HG03097 (cell line): ENCODE data around the gene ARMC3.

ENCODE experiments used
- ATAC-seq: cut with Tn5 transposase; IDR thresholded peaks from one replicate; pipeline ENCODE4 v1.9.1; 2021; ENCODE audit not compliant: unreplicated experiment, low FRiP score

ARMC3 gene

GRCh38 chr10:22988581-22989360, 60.9 kb downstream of the ARMC3 start:
- peak; percentile 51 for ATAC-seq

GRCh38 chr10:22990443-22990842, 62.6 kb downstream of the ARMC3 start:
- no peak for ATAC-seq

DNA sequence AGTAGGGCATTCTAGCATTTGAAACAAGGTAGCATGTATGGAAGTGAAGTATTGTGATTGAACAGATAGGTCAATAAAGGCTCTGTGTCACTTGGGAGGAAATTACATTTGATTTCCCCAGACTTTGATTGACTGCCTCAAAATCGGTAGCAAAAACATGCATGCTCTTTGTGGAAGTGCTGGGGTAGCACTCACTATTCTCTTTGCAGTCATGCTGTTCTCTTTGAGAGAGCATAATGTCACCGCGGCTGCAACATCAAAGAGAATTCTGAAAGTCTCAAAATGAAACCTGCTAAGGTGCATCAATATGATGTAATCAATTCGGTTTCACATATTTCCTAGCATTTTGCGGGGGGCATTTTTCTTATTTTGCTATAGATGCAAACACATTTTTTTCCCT, 64.2 kb downstream of the ARMC3 start:
- no peak for ATAC-seq

DNA sequence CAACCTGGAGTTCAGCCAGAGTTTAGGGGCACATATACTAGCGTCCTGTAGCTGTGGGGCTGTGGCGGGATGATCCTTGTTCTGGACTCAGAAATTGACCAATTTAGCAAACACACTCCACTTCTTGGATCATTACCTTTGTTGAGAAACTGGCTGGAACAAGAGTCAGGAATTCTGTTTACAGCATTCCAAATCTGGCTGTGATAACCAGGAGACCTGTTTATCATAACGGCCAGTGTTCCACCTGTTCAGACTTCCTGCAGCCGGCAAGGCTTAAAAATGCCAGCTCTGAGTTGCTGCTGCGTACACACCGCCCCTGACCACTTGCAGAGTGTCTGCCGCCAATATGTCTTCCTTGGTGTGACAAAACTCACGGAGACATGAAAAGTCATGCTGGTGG, 64.8 kb downstream of the ARMC3 start:
- no peak for ATAC-seq

DNA sequence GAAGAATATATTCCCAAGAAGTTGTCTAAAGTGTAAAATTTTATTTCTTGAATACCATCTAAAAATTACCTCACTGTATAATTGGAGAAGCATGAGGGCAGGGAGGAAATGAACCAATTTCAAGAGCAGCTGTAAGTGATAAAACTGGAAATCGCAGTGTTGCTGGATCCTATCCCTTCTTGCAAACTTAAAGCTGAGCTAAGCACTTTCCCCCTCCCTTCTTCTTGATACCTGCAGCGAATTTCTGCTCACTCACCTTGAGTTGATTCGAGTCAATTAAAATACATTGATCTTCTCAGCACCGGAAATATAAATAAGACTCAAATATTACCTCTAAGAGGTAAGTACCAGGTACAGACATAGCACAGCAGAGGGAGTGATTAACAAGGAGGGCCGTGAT, 65.5 kb downstream of the ARMC3 start:
- ATAC-seq: no peak

DNA sequence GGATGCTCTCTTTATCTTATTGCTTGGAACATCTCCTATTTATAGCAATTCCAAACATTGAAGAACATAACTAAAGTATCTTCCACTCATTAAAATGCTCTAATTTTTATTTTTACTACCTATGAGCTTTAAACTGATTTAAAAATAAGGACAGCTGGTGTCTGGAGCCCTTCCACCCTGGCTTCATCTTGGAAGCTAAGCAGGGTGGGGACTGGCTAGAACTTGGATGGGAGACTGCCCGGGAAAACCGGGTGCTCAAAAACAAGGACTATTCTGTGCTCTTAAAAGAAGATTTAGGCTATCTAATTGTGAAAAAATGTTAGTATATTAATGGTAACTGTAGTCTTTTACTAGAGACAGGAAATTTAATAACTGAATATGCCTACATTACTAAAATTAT, 69.2 kb downstream of the ARMC3 start:
- ATAC-seq: no peak

DNA sequence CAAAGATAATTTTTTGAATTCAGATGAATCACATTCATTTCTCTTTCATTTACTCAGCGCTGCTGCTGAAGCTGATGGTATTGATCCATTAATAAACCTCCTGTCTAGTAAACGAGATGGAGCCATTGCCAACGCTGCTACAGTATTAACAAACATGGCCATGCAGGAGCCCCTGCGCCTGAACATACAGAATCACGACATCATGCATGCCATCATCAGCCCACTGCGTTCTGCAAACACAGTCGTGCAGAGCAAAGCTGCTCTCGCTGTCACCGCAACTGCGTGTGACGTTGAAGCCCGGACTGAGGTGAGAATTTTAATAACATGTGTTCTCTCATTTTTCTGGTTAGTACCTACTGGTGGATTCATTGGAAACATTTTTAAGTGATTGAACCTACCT, 70.2 kb downstream of the ARMC3 start:
- no peak for ATAC-seq

DNA sequence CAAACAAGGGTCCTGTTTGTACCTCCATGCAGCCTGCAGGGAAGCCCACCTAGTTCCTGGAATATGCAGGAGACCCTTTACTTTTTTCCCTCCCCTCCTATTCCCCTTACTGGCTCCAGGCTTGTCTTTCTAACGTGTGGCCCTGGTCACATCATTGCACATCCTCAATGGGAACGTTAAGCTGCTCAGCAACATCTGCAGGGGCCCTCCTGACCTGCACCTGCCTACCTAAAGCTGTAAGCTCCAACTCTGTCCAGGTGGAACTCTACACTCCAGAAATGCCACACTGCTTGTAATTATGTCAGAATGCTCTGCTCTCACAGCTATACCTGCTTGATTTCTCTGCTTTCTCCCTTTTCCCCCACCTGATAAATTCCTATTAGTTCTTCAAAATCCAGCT, 72.1 kb downstream of the ARMC3 start:
- ATAC-seq: no peak

DNA sequence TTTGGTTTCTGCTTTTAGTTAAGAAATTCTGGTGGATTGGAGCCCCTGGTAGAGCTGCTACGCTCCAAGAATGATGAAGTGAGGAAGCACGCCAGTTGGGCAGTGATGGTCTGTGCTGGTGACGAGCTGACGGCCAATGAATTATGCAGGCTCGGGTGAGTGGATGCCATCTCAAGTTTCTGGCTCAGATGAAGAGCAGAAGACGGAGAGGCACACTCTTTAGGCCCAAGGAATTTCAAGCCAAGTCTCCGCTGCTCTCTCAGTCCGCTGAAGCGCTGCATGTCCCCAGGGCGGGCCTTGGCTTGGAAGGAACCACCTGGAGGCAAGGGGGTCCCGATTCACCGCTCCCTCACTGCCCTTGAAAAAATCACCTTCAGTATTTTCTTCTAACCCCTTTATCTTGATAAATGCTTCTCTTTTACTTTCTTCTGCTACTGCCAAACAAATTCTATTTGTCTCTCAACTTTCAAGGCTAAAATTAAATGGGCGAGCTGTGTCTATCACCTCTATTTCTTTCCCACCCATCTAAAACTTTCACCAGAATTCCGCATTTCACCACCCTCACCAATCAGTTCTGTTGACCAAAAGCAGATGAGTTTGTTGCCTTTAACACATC, 74.2 kb downstream of the ARMC3 start:
- no peak for ATAC-seq

- no peak for ATAC-seq
These were observed 77.3 kb downstream of the ARMC3 start for GRCh38 chr10:23005150-23005549.

GRCh38 chr10:23013581-23014335, 85.9 kb downstream of the ARMC3 start:
- no peak for ATAC-seq

DNA sequence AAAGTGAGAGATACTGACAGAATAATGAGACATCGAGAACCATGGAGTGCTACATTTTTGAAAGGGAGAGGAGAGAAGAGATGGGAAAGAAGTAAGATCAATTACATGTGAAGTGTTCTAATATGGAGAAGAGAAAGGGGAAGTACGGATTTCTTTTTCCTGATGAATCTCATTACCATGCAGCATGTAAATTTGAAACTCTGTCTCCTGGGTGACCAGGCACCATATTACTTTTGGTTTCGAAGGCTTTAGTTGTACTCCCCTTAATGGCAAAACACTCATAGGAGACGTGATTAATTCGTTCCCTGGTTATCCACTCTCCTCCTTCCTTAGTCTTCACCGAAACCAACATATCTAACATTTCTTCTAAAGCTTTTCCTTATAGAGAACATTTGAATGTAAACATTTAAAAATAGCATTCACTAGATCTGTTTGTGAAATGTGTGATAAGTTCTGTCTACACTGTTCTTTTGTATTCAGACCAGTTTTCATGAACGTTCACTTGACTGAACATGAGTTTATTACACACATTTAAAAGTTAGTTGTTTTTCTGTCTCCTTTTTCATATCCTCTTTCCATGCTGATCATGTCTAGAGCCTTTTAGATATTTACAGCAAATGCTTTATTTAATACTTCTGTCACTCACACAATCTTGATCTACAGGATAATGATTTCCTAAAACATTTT, 87.3 kb downstream of the ARMC3 start:
- no peak for ATAC-seq

DNA sequence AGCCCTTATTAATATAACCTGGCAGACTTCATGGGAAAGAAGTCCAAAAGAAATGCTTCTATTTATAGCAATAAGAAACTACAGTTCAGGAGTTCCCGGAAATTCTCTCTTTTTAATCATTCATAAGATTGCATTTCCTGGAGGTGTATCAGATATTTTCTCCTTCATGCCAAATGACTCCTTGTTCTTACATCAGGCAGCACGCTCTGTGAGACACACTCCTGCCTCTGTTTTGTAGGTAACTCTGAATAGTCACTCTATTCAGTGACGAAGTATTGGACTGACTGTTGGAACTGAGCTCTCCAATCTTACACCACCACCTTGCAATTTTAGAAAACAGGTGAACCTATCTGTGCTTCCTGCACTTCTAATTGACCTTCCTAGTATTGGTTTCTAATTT, 88.8 kb downstream of the ARMC3 start:
- no peak for ATAC-seq

DNA sequence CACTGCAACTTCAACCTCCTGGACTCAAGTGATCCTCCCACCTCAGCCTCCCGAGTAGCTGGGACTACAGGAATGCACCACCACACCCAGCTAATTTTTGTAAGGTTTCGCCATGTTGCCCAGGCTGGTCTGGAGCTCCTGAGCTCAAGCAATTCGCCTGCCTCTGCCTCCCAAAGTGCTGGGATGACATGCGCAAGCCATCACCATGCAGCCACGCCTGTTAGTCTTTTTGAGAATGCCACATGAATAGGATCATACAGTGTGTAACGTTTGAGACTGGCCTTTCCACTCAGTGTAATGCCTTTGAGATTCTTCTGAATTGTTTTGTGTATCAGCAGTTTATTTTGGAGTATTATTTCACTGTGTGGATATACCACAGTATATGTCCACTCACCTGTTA, 91.8 kb downstream of the ARMC3 start:
- no peak for ATAC-seq

DNA sequence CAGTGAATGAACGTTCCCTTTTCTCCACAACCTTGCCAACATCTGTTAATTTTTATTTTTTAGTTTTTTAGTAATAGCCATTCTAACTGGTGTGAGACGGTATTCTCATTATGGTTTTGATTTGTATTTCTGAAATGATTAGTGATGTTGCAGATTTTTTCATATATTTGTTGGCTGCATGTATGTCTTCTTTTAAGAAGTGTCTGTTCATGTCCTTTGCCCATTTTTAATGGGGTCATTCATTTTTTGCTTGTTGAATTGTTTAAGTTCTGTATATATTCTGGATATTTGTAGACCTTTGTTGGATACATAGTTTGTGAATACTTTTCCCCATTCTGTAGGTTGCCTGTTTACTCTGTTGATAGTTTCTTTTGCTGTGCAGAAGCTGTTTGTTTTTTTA, 93.6 kb downstream of the ARMC3 start:
- no peak for ATAC-seq

- ATAC-seq: no peak
These were observed 96.1 kb downstream of the ARMC3 start for GRCh38 chr10:23024002-23024401.

GRCh38 chr10:23031318-23031717, 103.5 kb downstream of the ARMC3 start:
- no peak for ATAC-seq

DNA sequence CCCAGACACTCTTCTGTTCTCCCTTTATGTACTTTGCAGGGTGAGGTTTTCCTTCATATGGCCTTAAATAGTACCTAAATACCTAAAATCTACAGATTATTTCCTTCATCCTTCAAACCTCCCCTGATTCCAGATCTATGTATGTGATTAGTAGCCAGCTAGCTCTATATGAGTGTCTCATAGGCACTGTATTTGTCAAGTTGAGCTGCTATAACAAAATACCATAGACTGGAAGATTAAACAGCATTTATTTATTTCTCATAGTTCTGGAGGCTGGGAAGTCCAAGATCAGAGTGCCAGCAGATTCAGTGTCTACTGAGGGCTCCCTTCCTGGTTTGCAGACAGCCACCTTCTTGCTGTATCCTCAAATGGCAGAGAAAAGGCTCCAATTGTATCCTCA, 106.9 kb downstream of the ARMC3 start:
- no peak for ATAC-seq

DNA sequence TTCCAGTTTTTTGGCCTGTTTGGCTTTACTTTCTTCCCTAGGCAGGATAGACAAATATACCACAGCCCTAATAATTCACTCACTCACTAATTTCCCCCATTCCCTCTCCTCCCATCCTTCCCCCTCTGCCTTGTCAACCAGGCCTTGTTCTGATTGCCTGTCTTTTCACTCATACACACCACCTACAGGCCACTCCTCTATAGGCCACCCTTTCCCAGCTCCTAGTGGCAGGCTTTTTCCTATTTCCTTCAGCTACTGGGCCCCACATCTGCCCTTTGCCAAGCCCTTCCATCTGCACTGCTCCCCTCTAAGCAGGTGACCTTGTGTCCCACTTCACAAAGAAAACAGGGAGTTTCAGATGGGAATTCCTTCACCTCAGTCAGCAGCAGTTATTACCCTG, 107.7 kb downstream of the ARMC3 start:
- no peak for ATAC-seq

GRCh38 chr10:23037152-23037551, 109.3 kb downstream of the ARMC3 start:
- no peak for ATAC-seq

- ATAC-seq: no peak
These were observed 109.7 kb downstream of the ARMC3 start for GRCh38 chr10:23037561-23037960.
